Measurements from ENCODE around the gene HDAC6.

HDAC6 gene

GRCh38 chrX:48792219-48792618 is 9.6 kb upstream of the HDAC6 start (continued):
- no peak for TF ChIP-seq ZNF513 (tag by site-specific recombination; IDR thresholded peaks at IDR 0.05)
- no peak for TF ChIP-seq ZNF394 (tag by site-specific recombination; IDR thresholded peaks at IDR 0.05; ENCODE audit: borderline replicate concordance)
- no peak for TF ChIP-seq ZBTB26 (tag by site-specific recombination; optimal IDR thresholded peaks at IDR 0.05)
- no peak for TF ChIP-seq ZNF311 (tag by site-specific recombination; IDR thresholded peaks at IDR 0.05; ENCODE audit: borderline replicate concordance)
- no peak for TF ChIP-seq ZNF148 (tag by site-specific recombination; IDR thresholded peaks at IDR 0.05; ENCODE audit: borderline replicate concordance)
- no peak for TF ChIP-seq ZNF658 (tag by site-specific recombination; IDR thresholded peaks at IDR 0.05)
- TF ChIP-seq REST (tag by site-specific recombination; IDR thresholded peaks at IDR 0.05): no peak

GRCh38 chrX:48793935-48794334 is 7.9 kb upstream of the HDAC6 start:
- Histone ChIP-seq H3K36me3 (ENCODE audit: control insufficient read depth in 2 of 2, insufficient read depth in 1 of 2, low read length in 2 of 2) (no peaks in the 10 kb centered on the region), H3K9me3 (ENCODE audit: control insufficient read depth, insufficient read depth, low read depth, low read length) (no peaks in the 10 kb centered on the region), H3K27ac (ENCODE audit: extremely low read depth, low read depth, low read length) (no peak overlapping the region), H3K4me1 (ENCODE audit: control insufficient read depth, insufficient read depth, low read length) (no peaks in the 10 kb centered on the region), H3K4me3 (ENCODE audit: low read depth, low read length) (no peak overlapping the region)
- CTCF ChIA-PET: no interaction called here
- TF ChIP-seq GLIS1 (tag by site-specific recombination; IDR thresholded peaks at IDR 0.05) (0 out of 2 replicates have a peak, but pooled peaks have one; percentile 8), EGR2 (tag by site-specific recombination; IDR thresholded peaks at IDR 0.05; ENCODE audit: low read depth) (no peak), ZSCAN23 (tag by site-specific recombination; IDR thresholded peaks at IDR 0.05) (no peak), ZNF501 (tag by site-specific recombination; IDR thresholded peaks at IDR 0.05) (no peak), ZIC2 (tag by site-specific recombination; IDR thresholded peaks at IDR 0.05) (peak; percentile 57)
- POLR2A ChIA-PET: interaction anchor here (0.7 kb wide), 1 partner anchor 80 kb away, joined by 6 read pairs; no protein-coding TSS in a partner anchor

- ChIA-PET POLR2A (no interaction called here), CTCF (interaction anchor here (0.6 kb wide), 1 partner anchor 116 kb away, joined by 3 read pairs; no protein-coding TSS in a partner anchor)
- no peaks in the 10 kb centered on the region for H3K36me3 ChIP-seq (ENCODE audit: control insufficient read depth in 2 of 2, insufficient read depth in 1 of 2, low read length in 2 of 2)
- no peaks in the 10 kb centered on the region for H3K9me3 ChIP-seq (ENCODE audit: control insufficient read depth, insufficient read depth, low read depth, low read length)
- no peak overlapping the region for H3K27ac ChIP-seq (ENCODE audit: extremely low read depth, low read depth, low read length)
- no peak overlapping the region for H3K4me3 ChIP-seq (ENCODE audit: low read depth, low read length)
- H3K4me1 ChIP-seq (ENCODE audit: control insufficient read depth, insufficient read depth, low read length): no peaks in the 10 kb centered on the region
- TF ChIP-seq GFI1B (tag by site-specific recombination; IDR thresholded peaks at IDR 0.05) (no peak), IKZF3 (tag by site-specific recombination; IDR thresholded peaks at IDR 0.05) (no peak), PATZ1 (tag by site-specific recombination; IDR thresholded peaks at IDR 0.05) (no peak), ZBTB8A (tag by site-specific recombination; IDR thresholded peaks at IDR 0.05) (no peak), ZFP41 (tag by site-specific recombination; IDR thresholded peaks at IDR 0.05; ENCODE audit: borderline replicate concordance) (no peak), ZNF433 (tag by site-specific recombination; IDR thresholded peaks at IDR 0.05; ENCODE audit: low read depth) (no peak)
Measured at GRCh38 chrX:48794340-48794910, 7.4 kb upstream of the HDAC6 start.

All from HEK293 (cell line).